Gastroesophageal sphincter (tissue), 3 donors: ENCODE results near the gene HSPBAP1.

Experiments
- EP300 ChIP-seq: sonication (generic); formaldehyde crosslinking; IDR thresholded peaks from one replicate; pipeline ENCODE4 v1.6.1; 2017; ENCODE audit warnings: antibody characterized with exemption, mild to moderate bottlenecking
- POLR2A ChIP-seq, 2 donors: fragments of 450-650 bp; IDR thresholded peaks; one replicate each; pipeline ENCODE4 v1.6.1; 2017; ENCODE audit warnings: antibody characterized with exemption in 2 of 2, mild to moderate bottlenecking in 2 of 2, moderate library complexity in 1 of 2
- POLR2AphosphoS5 ChIP-seq: sonication (generic); formaldehyde crosslinking; IDR thresholded peaks from one replicate; pipeline ENCODE4 v1.6.1; 2017; ENCODE audit warnings: antibody characterized with exemption
- TF ChIP-seq, protein P1 (sequence below), 4 experiments: fragments of 200-600 bp in 2 of 4; fragments of 450-650 bp in 2 of 4; sonication (generic) in 1 of 4; IDR thresholded peaks; one replicate each; pipeline ENCODE4 v1.5.1; 2017 to 2019; ENCODE audit warnings: antibody characterized with exemption in 4 of 4, mild to moderate bottlenecking in 2 of 4, moderate library complexity in 2 of 4

GRCh38 chr3:122748347-122748746 is 45.3 kb downstream of the HSPBAP1 start:
- TF ChIP-seq, protein P1, sequence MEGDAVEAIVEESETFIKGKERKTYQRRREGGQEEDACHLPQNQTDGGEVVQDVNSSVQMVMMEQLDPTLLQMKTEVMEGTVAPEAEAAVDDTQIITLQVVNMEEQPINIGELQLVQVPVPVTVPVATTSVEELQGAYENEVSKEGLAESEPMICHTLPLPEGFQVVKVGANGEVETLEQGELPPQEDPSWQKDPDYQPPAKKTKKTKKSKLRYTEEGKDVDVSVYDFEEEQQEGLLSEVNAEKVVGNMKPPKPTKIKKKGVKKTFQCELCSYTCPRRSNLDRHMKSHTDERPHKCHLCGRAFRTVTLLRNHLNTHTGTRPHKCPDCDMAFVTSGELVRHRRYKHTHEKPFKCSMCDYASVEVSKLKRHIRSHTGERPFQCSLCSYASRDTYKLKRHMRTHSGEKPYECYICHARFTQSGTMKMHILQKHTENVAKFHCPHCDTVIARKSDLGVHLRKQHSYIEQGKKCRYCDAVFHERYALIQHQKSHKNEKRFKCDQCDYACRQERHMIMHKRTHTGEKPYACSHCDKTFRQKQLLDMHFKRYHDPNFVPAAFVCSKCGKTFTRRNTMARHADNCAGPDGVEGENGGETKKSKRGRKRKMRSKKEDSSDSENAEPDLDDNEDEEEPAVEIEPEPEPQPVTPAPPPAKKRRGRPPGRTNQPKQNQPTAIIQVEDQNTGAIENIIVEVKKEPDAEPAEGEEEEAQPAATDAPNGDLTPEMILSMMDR (IDR thresholded peaks at IDR 0.05): no peak
- TF ChIP-seq POLR2A (IDR thresholded peaks at IDR 0.05) (no peak), POLR2AphosphoS5 (no peak), EP300 (no peak)
